ENCODE data around the gene SDHD.
"Not testable (repeated sequence)": the region's sequence is repeated elsewhere in the genome, so short reads cannot be mapped to it uniquely, and the experiment has no call there.

Gene SDHD

GRCh38 chr11:112085822-112086421 lies 751 bp upstream of the SDHD start:
- ATAC-seq = peak; percentile 71
- TF ChIP-seq CSDC2 (CRISPR knock-in tag; IDR thresholded peaks at IDR 0.05) = no peak
- TF ChIP-seq ZFP3 (CRISPR knock-in tag; IDR thresholded peaks at IDR 0.05) = no peak
- TF ChIP-seq CSRNP3 (CRISPR knock-in tag; IDR thresholded peaks at IDR 0.05) = no peak
- no peak for TF ChIP-seq RARB (CRISPR knock-in tag; IDR thresholded peaks at IDR 0.05)
- TF ChIP-seq ZFP30 (CRISPR knock-in tag; IDR thresholded peaks at IDR 0.05) = no peak

- TF ChIP-seq ZNF70 (CRISPR knock-in tag; IDR thresholded peaks at IDR 0.05) = no peak
- no peak for TF ChIP-seq PPARA (CRISPR knock-in tag; IDR thresholded peaks at IDR 0.05; ENCODE audit: borderline replicate concordance)
- TF ChIP-seq GLIS3 (CRISPR knock-in tag; IDR thresholded peaks at IDR 0.05) = no peak
- TF ChIP-seq RARB (CRISPR knock-in tag; IDR thresholded peaks at IDR 0.05) = no peak
- no peak for TF ChIP-seq ZFP30 (CRISPR knock-in tag; IDR thresholded peaks at IDR 0.05)
- TF ChIP-seq ISL1 (CRISPR knock-in tag; IDR thresholded peaks at IDR 0.05) = no peak
- no peak for TF ChIP-seq ZFP3 (CRISPR knock-in tag; IDR thresholded peaks at IDR 0.05)
- TF ChIP-seq, protein P1, sequence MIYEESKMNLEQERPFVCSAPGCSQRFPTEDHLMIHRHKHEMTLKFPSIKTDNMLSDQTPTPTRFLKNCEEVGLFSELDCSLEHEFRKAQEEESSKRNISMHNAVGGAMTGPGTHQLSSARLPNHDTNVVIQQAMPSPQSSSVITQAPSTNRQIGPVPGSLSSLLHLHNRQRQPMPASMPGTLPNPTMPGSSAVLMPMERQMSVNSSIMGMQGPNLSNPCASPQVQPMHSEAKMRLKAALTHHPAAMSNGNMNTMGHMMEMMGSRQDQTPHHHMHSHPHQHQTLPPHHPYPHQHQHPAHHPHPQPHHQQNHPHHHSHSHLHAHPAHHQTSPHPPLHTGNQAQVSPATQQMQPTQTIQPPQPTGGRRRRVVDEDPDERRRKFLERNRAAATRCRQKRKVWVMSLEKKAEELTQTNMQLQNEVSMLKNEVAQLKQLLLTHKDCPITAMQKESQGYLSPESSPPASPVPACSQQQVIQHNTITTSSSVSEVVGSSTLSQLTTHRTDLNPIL (CRISPR knock-in tag; IDR thresholded peaks at IDR 0.05; ENCODE audit: low read depth) = no peak
- peak; percentile 4; the same call in 1 of the 3 replicates for ATAC-seq
Measured at GRCh38 chr11:112087212-112087611, 539 bp downstream of the SDHD start.

GRCh38 chr11:112095302-112095701 lies 8.6 kb downstream of the SDHD start:
- ATAC-seq = not testable (repeated sequence)

DNA sequence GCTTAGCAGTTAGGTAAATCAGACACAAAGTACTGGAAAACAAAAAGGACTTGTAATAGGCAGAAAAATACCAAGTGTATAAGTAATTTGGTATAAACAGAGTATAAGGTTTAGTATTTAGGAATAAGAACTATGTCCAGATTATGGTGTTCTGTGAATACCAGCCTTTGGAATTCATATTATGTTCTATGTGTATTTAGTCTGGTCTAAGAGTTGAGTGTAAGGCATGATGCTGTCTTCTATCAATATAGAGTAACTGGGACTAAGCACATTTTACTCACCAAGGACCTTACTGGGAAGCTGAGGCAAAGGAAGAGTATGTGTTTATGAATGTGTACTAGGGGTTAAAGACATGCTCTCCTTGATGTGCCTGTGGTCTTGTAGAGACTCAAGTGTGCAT lies 9.5 kb downstream of the SDHD start:
- TF ChIP-seq CSRNP3 (CRISPR knock-in tag; IDR thresholded peaks at IDR 0.05) = no peak
- no peak for TF ChIP-seq ZNF70 (CRISPR knock-in tag; IDR thresholded peaks at IDR 0.05)
- TF ChIP-seq ZNF8 (CRISPR knock-in tag; IDR thresholded peaks at IDR 0.05) = no peak
- TF ChIP-seq SNAI2 (CRISPR knock-in tag; IDR thresholded peaks at IDR 0.05) = no peak
- TF ChIP-seq OSR1 (CRISPR knock-in tag; IDR thresholded peaks at IDR 0.05) = no peak
- TF ChIP-seq ZFP3 (CRISPR knock-in tag; IDR thresholded peaks at IDR 0.05) = no peak
- no peak for TF ChIP-seq BACH2 (CRISPR knock-in tag; IDR thresholded peaks at IDR 0.05; ENCODE audit: borderline replicate concordance)
- TF ChIP-seq ARNTL (CRISPR knock-in tag; IDR thresholded peaks at IDR 0.05; ENCODE audit: borderline replicate concordance, low read depth) = no peak
- no peak for TF ChIP-seq ESRRG (CRISPR knock-in tag; IDR thresholded peaks at IDR 0.05)
- no peak for TF ChIP-seq TCF4 (CRISPR knock-in tag; IDR thresholded peaks at IDR 0.05; ENCODE audit: borderline replicate concordance)
- TF ChIP-seq ZFP30 (CRISPR knock-in tag; IDR thresholded peaks at IDR 0.05) = no peak
- no peak for TF ChIP-seq GLIS3 (CRISPR knock-in tag; IDR thresholded peaks at IDR 0.05)
- TF ChIP-seq, protein P2, sequence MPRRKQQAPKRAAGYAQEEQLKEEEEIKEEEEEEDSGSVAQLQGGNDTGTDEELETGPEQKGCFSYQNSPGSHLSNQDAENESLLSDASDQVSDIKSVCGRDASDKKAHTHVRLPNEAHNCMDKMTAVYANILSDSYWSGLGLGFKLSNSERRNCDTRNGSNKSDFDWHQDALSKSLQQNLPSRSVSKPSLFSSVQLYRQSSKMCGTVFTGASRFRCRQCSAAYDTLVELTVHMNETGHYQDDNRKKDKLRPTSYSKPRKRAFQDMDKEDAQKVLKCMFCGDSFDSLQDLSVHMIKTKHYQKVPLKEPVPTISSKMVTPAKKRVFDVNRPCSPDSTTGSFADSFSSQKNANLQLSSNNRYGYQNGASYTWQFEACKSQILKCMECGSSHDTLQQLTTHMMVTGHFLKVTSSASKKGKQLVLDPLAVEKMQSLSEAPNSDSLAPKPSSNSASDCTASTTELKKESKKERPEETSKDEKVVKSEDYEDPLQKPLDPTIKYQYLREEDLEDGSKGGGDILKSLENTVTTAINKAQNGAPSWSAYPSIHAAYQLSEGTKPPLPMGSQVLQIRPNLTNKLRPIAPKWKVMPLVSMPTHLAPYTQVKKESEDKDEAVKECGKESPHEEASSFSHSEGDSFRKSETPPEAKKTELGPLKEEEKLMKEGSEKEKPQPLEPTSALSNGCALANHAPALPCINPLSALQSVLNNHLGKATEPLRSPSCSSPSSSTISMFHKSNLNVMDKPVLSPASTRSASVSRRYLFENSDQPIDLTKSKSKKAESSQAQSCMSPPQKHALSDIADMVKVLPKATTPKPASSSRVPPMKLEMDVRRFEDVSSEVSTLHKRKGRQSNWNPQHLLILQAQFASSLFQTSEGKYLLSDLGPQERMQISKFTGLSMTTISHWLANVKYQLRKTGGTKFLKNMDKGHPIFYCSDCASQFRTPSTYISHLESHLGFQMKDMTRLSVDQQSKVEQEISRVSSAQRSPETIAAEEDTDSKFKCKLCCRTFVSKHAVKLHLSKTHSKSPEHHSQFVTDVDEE (CRISPR knock-in tag; IDR thresholded peaks at IDR 0.05) = no peak
- no peak for TF ChIP-seq PATZ1 (CRISPR knock-in tag; IDR thresholded peaks at IDR 0.05; ENCODE audit: borderline replicate concordance)
- no peak for TF ChIP-seq ZC3H10 (CRISPR knock-in tag; IDR thresholded peaks at IDR 0.05)
- no peak for TF ChIP-seq ZNF565 (CRISPR knock-in tag; conservative IDR thresholded peaks at IDR 0.05; ENCODE audit: low read depth)
- TF ChIP-seq ISL1 (CRISPR knock-in tag; IDR thresholded peaks at IDR 0.05) = no peak
- TF ChIP-seq, protein P1 (CRISPR knock-in tag; IDR thresholded peaks at IDR 0.05; ENCODE audit: low read depth) = no peak
- TF ChIP-seq POU6F1 (CRISPR knock-in tag; IDR thresholded peaks at IDR 0.05; ENCODE audit: borderline replicate concordance, low read depth) = no peak
- no peak for TF ChIP-seq CSDC2 (CRISPR knock-in tag; IDR thresholded peaks at IDR 0.05)
- no peak for ATAC-seq
